Umbilical cord (tissue), 2 donors: ENCODE data around the gene SCN8A. TPM values are rescaled to one million over a fixed set of nuclear protein-coding genes. Genes with fewer than 3 reads are reported as not detected.

Experiments used
- DNase-seq: peaks from one replicate; pipeline ENCODE4 v3.0.0-alpha.2; 2015; ENCODE audit warnings: low spot score
- total RNA-seq: library from RNA; depleted of rRNA; stranded (reverse); fragments of >200 nt; gene quantifications from one replicate; pipeline ENCODE4 v1.2.3, GENCODE V29; 2014; ENCODE audit warnings: low replicate concordance; ENCODE audit not compliant: insufficient read depth

SCN8A gene
- total RNA-seq, 1 donor from 2014 or later, result 6.0 TPM

DNA sequence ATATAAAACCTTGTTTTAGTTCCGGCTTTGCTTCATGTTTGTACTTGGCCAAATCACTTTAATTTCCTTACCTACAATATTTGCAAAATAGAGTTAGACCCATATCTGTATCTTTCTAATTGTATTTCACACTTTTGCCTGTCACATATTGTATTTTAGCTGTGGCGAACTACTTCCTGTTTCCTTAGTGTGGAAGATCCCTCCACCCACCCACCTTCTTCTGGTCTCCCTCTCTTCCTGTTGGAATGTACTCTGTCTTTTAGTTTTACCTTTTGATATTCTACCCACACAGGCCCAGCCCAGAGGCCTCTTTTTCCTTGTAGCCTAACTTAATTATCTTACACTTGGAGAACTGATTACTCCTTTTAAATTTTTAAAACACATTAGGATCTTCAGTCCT, 78.2 kb downstream of the SCN8A start:
- no peak for DNase-seq

DNA sequence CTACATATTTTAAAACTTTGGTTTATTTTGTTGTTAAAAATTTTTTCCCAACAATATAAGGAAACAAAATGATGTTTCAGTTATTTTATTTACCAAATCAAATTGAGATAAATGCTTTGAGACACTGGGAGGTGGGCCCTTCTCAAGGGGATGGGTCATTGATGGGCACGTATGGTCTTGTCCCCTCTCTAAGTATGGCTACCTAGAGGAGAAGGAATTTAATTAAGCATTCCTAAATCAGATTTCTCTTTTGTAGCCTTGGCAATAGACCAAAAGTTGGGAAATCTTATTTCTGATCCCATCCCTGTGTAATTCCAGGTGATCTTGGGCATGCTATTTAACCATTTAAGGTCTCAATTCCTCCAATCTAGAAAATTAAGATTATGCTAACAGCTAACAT, 79.0 kb downstream of the SCN8A start:
- no peak for DNase-seq

DNA sequence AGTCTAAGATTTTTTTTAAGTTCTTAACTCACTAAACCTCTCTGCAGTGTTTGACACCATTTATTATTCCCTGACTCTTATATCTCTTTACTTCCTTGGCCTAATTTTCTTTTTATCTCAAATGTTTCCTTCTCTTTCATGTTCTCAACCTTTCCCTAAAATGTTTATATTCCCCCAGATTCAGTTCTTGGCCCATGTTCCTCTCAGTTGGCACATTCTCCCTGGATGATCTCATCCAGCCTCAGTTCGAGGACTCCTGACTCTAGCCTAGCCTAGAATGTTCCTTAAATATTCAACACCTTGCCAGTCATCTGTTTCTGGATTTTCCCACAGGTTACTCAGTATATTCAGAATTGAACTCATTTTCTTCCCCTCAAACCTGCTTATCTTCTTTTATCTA, 81.3 kb downstream of the SCN8A start:
- DNase-seq, result no peak

DNA sequence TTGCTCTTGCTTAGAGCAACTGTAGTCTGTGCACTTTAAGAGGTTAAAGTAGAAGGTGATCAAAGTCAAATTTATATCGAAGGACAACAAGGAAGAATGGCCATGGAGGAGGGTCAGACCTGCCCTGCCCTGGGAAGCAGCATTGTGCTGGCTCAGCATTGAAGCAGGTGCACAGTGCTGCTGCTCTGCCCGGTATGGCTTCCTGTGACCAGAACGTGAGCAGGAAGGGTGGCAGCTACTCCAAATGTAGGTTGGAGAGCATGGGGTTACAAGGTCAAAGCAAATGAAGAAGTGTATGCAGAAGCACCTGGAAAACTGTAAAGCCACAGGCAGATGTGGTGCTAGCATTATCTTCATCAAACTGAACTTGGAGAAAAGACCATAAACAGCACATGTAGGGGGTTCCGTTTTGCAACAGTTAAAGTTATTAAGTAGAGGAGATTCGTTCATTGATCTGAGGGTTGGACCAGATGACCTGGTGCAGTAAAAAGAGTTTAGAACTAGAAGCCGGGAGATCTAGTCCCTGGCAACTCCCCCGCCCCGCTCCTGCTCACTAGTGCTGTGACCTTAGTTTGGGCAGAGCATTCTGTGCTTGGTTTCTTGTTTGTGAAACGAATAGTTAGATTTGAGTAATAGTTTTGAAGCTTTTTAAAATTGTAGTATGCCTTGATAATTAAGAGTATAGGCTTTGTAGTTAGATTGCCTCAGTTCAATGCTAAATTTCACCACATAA, 84.2 kb downstream of the SCN8A start:
- no peak for DNase-seq

DNA sequence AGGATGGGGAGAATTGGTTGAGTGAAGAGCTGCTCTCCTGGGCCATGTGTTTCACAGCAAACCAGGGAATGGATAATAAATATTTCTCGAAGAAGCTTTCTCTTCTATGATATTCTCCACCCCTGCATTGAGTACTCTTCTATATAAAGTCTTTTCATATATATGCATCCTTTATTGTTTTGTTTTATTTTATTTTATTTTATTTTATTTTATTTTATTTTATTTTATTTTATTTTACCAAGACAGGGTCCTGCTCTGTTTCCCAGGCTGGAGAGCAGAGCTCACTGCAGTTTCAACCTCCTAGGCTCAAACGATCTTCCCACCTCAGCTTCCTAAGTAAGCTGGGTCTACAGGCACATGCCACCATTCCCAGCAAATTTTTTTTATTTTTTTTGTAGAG, 85.8 kb downstream of the SCN8A start:
- DNase-seq, result no peak

DNA sequence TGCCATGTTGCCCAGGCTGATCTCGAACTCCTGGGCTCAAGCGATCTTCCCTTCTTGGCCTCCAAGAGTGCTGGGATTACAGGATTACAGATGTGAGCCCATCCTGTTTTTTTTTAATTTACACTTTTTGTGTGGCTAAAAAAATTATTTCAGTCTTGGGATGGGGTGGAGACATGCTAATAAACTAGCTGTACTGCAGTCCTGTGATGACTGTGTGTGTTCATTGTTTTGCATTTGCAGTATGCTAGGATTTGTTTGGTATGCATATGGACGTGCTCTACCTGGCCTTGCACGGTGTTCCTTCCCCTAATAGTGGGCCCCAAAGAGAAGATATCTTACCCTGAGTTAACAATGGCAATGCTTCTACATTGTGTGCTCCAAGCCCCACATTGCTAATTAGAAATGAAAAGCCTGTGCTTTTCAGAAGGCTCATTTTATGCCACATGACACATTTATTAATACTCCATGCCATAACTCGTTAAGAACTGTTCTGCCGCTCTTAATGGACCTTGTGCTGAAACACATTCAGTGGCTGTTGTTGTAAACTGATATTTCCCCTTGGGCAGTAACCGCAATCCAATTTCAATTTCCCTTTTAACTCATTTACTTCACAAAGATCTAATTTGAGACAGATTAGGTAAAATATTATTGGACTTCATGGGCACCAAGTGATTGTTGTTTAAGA, 86.4 kb downstream of the SCN8A start:
- DNase-seq, result no peak

DNA sequence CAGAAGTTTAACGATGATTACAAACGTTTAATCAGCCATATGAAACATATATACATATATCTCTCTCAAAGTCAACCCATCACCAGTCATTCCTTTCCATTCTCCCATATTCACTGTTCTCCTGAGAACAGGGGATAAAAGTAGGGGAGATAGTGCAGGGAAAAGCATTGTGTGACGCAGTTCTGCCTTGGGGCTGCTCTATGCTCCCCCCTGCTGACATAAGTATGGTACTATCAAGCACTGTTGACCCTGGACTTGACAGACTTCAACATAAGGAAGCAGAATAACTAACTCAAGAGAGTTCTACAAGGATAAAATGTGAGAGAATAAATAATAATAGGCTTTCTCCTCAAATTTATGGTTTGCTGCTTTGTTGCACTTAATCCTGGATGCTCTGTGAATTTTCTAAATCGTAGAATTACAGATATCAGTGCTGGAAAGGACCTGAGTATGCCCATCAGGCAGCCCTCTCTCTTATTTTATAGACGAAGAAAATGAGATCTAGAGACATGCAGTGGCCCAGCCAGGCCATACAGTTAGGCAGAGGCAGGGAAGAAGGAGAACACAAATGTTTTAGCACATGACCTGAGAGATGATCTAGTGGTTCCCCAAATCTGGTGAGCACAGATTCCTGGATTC, 87.2 kb downstream of the SCN8A start:
- no peak for DNase-seq

DNA sequence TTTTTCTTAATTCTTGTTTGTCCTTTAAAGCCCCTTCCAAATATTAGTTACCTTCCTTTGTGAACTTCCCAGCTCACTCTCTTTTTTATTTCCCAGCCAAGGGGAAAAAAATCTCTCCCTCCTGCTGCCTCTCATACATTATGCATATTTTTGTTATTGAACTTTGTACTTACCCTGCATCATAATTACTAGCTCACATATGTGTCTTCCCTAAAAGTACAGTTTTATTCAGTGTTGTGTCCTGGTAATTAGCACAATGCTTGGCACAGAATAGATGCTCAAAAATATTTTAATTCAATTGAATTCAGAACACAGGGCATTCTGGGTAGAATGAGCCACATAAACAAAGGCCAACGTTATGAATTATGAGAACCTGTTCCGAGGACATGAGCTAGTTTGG, 91.9 kb downstream of the SCN8A start:
- no peak for DNase-seq

DNA sequence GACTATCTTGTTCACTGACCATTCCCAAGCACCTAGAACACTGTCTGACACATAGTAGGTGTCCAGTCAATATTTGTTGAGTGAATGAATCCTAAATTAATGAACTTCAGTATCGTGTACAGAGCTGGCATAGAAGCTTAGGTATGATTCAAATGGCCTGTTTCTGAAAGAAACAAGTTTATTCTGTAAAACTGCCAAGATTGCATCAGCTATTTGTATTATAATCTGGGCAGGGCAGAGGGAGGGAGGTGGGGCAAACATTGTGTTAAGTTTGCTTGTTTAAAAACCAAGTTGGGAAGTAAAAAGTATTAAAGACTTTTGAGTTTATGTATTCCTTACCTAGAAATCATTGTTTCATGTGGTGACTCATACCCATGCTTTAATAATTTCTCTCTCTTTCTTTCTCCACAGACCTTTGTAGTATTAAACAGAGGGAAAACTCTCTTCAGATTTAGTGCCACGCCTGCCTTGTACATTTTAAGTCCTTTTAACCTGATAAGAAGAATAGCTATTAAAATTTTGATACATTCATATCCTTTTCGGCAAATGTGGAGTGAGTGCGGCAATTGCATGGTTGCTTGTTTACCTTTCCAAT, 92.8 kb downstream of the SCN8A start:
- DNase-seq, result peak; percentile 27

DNA sequence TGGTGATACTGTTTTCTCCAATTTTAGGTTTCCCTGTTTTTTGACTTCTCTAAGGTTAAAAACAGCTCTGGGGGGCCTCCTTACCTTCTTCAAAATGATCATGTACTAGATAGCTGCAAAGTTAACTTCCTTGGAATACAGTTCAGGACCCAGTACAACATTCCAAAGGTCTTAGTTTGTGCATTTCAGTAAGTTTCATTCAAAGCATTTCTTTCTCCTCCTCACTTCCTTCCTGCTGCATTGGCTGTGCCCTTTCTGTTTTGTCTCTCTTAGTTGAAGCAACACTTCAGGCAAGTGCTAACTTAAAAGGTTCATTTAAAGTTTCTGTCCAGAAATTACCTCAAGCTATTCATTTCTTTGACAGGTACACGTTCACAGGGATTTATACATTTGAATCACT, 95.7 kb downstream of the SCN8A start:
- no peak for DNase-seq

DNA sequence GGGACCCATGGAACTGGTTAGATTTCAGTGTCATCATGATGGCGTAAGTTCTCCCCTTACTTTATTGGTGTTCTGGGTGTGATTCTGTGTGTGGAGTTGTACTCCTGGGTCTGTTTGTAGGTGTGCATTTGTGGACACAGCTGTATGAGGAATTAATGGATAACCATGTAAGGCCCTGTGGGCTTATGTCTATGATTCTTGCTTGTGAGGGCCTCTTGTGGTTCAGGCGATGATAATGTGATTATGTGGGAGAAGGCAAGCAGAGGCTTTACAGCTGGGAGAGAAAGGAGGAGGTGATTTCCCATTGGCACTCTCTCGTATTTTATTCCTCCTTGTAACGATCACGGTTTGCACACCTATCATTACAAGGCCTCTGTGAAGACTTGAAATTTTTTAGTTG, 96.1 kb downstream of the SCN8A start:
- no peak for DNase-seq

DNA sequence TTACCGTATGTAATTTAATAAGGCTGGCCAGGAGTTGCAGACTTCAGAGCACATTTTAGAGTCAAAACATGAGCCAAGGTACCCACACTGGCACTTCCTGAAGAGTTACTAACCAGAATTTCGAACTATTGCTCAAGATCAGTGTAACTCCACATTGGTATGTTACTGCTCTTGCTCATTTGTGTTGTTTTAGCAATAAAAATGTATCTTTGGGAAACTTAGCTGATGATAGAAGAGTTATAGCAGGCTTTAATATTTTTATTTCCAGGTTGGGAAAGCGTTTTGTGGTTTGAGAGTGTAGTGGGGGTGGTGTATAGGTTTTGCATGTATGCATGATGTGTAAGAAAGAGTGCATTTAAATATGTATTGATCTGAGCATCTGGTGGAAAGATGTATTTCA, 96.6 kb downstream of the SCN8A start:
- DNase-seq, result no peak

DNA sequence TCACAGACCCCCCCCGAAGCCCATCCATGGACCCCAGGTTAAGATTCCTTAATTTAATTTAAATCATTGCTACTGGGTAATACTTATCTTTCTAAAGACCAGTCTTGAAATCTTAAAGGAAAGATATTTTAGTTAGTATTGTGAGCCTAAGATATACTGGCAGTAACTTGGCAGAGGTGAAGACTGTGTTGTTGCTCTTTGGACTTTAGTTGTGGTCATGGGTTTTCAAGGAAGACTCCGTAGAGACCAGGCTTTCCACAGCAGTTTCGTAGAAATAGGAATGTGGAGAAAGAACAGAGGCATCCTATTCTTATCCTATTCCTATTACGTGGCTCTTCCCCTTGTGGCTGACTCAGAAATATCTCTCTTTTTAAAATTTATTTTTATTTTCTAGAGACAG, 99.0 kb downstream of the SCN8A start:
- DNase-seq, result no peak

DNA sequence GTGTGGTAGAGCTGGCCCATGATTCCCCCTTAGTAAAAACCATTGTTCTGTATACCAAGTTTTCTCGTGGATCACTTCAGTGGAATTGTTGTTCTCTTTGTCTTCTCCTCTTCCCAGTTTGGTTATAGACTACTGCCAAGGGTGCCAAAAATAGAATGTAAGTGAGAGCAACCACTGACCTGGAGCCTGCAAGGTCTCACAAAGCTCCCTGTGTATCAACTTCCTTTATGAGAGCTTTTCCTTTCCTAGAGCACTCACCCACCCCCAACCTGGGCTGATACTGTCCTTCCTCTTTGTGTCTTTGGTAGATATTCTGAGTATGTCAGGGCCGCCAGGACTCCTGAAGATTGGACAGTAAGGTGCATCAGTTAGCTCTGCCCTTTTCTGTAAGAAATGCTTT, 101.0 kb downstream of the SCN8A start:
- DNase-seq, result no peak

DNA sequence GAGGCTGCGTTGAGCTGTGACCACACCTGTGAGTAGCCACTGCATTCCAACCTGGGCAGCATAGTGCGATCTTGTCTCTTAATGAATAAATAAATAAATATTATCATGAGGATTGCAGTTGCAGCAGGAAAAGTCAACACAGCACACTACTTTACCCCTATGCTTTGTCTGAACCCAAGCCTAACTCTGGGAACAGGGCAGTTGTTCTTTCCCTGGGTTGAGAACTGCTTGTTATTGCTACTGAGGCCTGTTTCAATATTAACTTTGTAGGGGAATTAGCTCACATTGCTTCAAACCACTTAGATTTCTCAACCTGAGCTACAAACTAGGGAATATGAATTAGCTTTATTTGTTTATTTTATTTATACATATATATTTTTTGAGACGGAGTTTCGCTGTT, 102.5 kb downstream of the SCN8A start:
- DNase-seq, result no peak

DNA sequence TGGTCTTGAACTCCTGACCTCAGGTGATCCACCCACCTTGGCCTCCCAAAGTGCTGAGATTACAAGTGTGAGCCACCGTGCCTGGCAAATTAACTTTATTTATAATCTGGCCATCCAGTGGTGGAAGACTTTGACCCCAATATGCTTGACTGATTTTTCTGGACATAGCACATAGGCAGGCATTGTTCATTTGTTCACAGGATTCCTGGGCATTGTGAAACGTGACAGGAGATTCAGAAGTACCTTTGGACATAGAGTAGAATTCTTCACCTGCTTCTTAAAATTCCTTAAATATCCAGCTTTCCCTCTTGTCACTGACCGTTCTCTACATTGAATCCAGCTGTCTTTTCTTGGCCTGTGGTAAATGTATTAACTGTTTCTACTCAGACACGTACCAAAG, 103.1 kb downstream of the SCN8A start:
- no peak for DNase-seq

DNA sequence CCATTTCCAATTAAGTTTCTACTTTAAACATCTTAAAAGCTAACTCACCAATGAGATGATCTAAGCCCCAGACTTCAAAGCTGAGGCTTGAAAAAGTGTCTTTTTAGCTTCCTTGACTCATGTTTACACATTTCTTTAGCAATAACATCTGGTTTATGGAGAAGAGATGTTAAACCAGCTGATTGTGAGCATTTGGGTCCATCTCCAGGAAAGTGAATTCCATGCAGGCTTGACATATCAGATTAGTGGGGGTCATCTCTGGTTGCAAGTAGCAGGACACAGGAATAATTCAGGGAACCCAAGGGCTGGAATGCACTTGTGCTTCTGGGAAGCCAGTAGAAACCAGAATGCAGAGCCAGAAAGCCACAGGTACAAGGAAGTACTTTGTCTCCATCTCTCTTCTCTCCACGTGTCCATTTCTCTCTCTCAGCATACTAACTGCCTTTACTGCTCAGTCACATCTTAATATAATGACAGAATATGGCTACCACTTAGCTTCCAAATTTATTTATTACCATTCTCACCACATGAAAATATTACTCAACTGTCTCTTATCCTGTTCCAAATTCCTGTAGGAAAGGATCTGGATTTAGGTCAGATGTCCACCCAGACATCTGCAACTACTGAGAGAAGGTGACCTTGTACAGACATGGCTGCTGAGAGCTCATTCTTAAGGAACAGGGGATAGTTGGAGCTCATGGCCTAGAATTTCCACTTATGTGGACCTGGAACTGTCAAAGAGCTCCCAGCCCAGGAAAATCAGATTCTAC, 104.4 kb downstream of the SCN8A start:
- no peak for DNase-seq

DNA sequence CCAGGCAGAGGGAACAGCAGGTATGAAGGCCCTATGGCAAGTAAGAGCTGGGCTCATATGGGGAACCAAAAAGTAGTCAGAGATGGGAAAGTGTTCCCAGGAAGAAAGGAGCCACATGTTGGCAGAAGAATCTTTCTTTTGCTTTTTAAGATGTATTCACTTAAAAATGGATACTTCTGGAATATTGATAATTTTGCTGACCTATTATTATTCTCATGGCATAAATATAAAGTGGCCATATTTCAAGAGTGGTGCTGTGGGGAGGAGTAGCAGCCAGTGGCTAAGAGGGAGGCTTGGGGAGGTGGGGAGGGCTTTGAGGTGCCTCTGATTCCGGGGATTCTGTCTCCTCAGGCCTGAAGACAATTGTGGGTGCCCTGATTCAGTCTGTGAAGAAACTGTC, 108.2 kb downstream of the SCN8A start:
- DNase-seq, result no peak

DNA sequence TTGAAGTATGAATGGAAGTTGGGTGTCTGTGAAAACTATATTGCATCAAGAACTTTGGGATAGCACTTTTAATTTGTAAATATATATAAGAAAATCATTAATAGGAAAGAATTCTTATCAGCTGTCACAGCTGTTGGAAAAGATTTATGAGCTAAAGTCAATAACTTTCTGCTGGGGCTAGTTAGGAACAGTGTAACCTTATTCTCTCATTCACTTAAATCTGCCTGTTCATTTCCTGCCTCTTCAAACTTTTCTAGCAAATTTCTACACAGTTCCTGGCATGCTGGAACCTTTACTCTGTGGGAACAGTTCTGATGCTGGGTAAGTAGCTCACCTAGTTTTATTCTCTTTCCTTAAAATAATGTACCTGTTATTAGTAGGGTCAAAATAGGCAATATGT, 109.9 kb downstream of the SCN8A start:
- DNase-seq, result no peak

DNA sequence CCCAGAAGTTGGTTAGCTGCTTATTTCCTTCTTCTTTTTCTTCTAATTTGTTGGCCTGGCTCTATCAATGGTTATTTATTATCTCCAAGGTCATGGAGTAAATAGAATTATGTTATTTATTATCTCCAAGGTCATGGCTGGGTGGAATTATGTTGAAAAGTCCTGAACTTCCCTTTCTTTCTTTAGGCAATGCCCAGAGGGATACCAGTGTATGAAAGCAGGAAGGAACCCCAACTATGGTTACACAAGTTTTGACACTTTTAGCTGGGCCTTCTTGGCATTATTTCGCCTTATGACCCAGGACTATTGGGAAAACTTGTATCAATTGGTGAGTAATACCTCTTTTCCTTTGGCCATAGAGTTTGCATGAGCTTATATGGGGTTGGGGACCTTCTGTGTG, 111.6 kb downstream of the SCN8A start:
- no peak for DNase-seq

DNA sequence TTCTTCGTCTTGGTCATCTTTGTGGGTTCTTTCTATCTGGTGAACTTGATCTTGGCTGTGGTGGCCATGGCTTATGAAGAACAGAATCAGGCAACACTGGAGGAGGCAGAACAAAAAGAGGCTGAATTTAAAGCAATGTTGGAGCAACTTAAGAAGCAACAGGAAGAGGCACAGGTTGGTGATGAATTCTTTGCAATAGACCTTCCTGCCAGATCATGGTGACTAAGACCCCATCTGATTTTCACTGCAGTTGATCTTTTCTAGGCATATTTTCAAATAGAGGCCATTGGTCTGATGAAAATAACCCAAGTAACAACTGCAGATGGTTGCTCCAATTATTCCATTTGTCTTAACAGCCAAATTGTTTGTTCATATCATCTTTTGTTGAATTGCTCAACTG, 114.4 kb downstream of the SCN8A start:
- no peak for DNase-seq

DNA sequence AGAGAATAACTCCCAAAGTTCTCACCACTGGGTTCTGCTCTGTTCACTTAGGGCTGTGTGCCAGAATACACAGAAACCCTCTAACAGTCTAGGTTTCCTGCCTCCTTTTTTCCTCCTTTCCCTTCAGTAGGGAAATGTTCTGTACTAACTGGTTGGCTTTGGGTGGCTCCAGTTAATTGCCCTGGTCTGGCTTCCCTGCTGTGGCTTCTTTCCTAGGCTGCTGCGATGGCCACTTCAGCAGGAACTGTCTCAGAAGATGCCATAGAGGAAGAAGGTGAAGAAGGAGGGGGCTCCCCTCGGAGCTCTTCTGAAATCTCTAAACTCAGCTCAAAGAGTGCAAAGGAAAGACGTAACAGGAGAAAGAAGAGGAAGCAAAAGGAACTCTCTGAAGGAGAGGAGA, 115.2 kb downstream of the SCN8A start:
- DNase-seq, result no peak
